K562 (cell line): Measurements from ENCODE around the gene ADPRH. TPM values are rescaled to one million over a fixed set of nuclear protein-coding genes. Genes with fewer than 3 reads are reported as not detected.

ENCODE experiments used
- ATAC-seq: fragments of 200-7000 bp; cut with Tn5 transposase; 3 replicates; pipeline ENCODE4 v1.9.1; 2020; ENCODE audit warnings: moderate library complexity
- BruUV-seq: library from RNA; stranded (reverse); fragments of 400-500 nt; replicated peaks from 2 replicates; lab custom pipeline; 2021; lab: Mats Ljungman, UMichigan
- CTCF ChIA-PET: fragments of 300-600 bp; formaldehyde crosslinking; extraction: SDS; loops from one replicate; lab custom pipeline; 2021; ENCODE audit warnings: low intra/inter-chr PET ratio; lab: Yijun Ruan, JAX
- POLR2A ChIA-PET: fragments of 300-600, 350-650 bp; sonication (Branson Sonifier 250); formaldehyde crosslinking; extraction: SDS; loops from one replicate; lab custom pipeline; 2021; ENCODE audit warnings: antibody characterized with exemption, inconsistent platforms; lab: Yijun Ruan, JAX
- DNase-seq, 4 experiments: peaks; one replicate each; pipeline versions ENCODE4 v3.0.0 to v3.0.0-alpha.2; 2011 to 2018; ENCODE audit warnings: low spot score in 3 of 4, mixed read lengths in 3 of 4; ENCODE audit errors: extremely low read depth in 1 of 4
- FAIRE-seq: peaks from 2 replicates; lab custom pipeline; 2011; peaks lifted over from hg19 to GRCh38; lab: Jason Lieb, UNC
- H2AFZ ChIP-seq: 2 replicates; pipeline ENCODE4 v1.6.0; 2011; ENCODE audit warnings: low read depth, low read length, control low read depth, inconsistent platforms
- H3K27ac ChIP-seq: fragments of 200-600 bp; 3 replicates; pipeline ENCODE4 v1.8.0; 2011; ENCODE audit warnings: low read depth, mild to moderate bottlenecking, control low read depth, inconsistent platforms, low read length, moderate library complexity, mixed read lengths; ENCODE audit errors: extremely low read depth
- H3K27me3 ChIP-seq, 2 experiments: fragments of 300-600 bp in 1 of 2; 2 replicates in 1 of 2; 3 replicates in 1 of 2; pipeline versions ENCODE4 v1.6.0 to v1.8.0; 2011; ENCODE audit warnings: inconsistent platforms in 2 of 2, low read length in 2 of 2, mild to moderate bottlenecking in 1 of 2, mixed read lengths in 1 of 2, moderate library complexity in 1 of 2; ENCODE audit not compliant: control insufficient read depth in 2 of 2, insufficient read depth in 2 of 2
- H3K36me3 ChIP-seq: fragments of 300-600 bp; 3 replicates; pipeline ENCODE4 v1.8.0; 2011; ENCODE audit warnings: mild to moderate bottlenecking, low read length, inconsistent platforms; ENCODE audit not compliant: control insufficient read depth, insufficient read depth
- H3K4me1 ChIP-seq, 2 experiments: fragments of 200-600 bp in 1 of 2; replicated peaks in 1 of 2; 2 replicates in 1 of 2; 3 replicates in 1 of 2; pipeline versions ENCODE4 v1.5.1 to v1.8.0; 2011; ENCODE audit warnings: inconsistent platforms in 2 of 2, low read length in 2 of 2, mild to moderate bottlenecking in 1 of 2, mixed read lengths in 1 of 2, moderate library complexity in 1 of 2; ENCODE audit not compliant: control insufficient read depth in 2 of 2, insufficient read depth in 2 of 2
- H3K4me2 ChIP-seq: 2 replicates; pipeline ENCODE4 v1.6.1; 2011; ENCODE audit warnings: low read length, control low read depth, inconsistent platforms, mixed read lengths; ENCODE audit not compliant: insufficient read depth
- H3K4me3 ChIP-seq: fragments of 200-600 bp; sonication (generic), shearing (Covaris generic); 2 replicates; pipeline ENCODE4 v1.5.1; 2016; ENCODE audit warnings: control low read depth, inconsistent platforms
- H3K79me2 ChIP-seq: fragments of 200-600 bp; 3 replicates; pipeline ENCODE4 v1.8.0; 2011; ENCODE audit warnings: low read length, inconsistent platforms; ENCODE audit not compliant: control insufficient read depth, insufficient read depth
- H3K9ac ChIP-seq, 2 experiments: 2 replicates each; pipeline versions ENCODE4 v1.6.0 to v1.6.1; 2011; ENCODE audit warnings: low read depth in 2 of 2, low read length in 2 of 2, control low read depth in 1 of 2, inconsistent platforms in 1 of 2, mild to moderate bottlenecking in 1 of 2, mixed read lengths in 1 of 2; ENCODE audit not compliant: insufficient read depth in 1 of 2
- H3K9me1 ChIP-seq: one replicate; pipeline ENCODE4 v1.6.0; 2011; ENCODE audit warnings: inconsistent platforms, mild to moderate bottlenecking, low read length, moderate library complexity; ENCODE audit not compliant: control insufficient read depth, insufficient read depth
- H3K9me3 ChIP-seq: replicated peaks from 2 replicates; pipeline ENCODE4 v1.5.1; 2011; ENCODE audit warnings: low read depth, low read length, inconsistent platforms; ENCODE audit not compliant: control insufficient read depth, insufficient read depth
- H4K20me1 ChIP-seq: replicated peaks from 2 replicates; pipeline ENCODE4 v1.6.1; 2011; ENCODE audit warnings: low read length, inconsistent platforms, mixed read lengths; ENCODE audit not compliant: control insufficient read depth, insufficient read depth
- ARID2 ChIP-seq: fragments of 450-650 bp; IDR thresholded peaks from 2 replicates; pipeline ENCODE4 v1.6.1; 2017; ENCODE audit warnings: antibody characterized with exemption, mild to moderate bottlenecking
- CBFB ChIP-seq: sonication (generic); formaldehyde crosslinking; IDR thresholded peaks from 2 replicates; pipeline ENCODE4 v1.4.0; 2020; ENCODE audit warnings: mild to moderate bottlenecking, missing genetic modification reagents
- DMBX1 ChIP-seq: fragments of 250-450 bp; sonication (Bioruptor Pico); IDR thresholded peaks from 2 replicates; pipeline ENCODE4 v1.8.0; 2022; ENCODE audit warnings: inconsistent platforms, mild to moderate bottlenecking, moderate library complexity, borderline replicate concordance
- HDAC8 ChIP-seq: fragments of 450-650 bp; IDR thresholded peaks from 2 replicates; pipeline ENCODE4 v1.6.1; 2016; ENCODE audit warnings: mild to moderate bottlenecking, missing genetic modification characterization, moderate library complexity, missing compliant biosample characterization
- PCBP1 ChIP-seq: fragments of 200-400 bp; formaldehyde crosslinking; IDR thresholded peaks from 2 replicates; pipeline ENCODE4 v1.6.1; 2018; ENCODE audit warnings: mild to moderate bottlenecking, low read depth, low read length; ENCODE audit not compliant: poor library complexity, severe bottlenecking
- PRPF4 ChIP-seq: fragments of 200-400 bp; formaldehyde crosslinking; IDR thresholded peaks from one replicate; pipeline ENCODE4 v1.6.1; 2017; ENCODE audit warnings: low read length, low read depth, mild to moderate bottlenecking; ENCODE audit not compliant: insufficient read depth, poor library complexity, severe bottlenecking
- SLC30A9 ChIP-seq: fragments of 250-450 bp; sonication (Bioruptor Pico); IDR thresholded peaks from 2 replicates; pipeline ENCODE4 v1.8.0; 2022; ENCODE audit warnings: mild to moderate bottlenecking, moderate library complexity
- ZBTB8A ChIP-seq: fragments of 450-650 bp; IDR thresholded peaks from 2 replicates; pipeline ENCODE4 v1.6.1; 2018; ENCODE audit warnings: mild to moderate bottlenecking, moderate library complexity; ENCODE audit not compliant: partially characterized antibody
- ZEB2 ChIP-seq: fragments of 450-650 bp; IDR thresholded peaks from 2 replicates; pipeline ENCODE4 v1.6.1; 2016
- ZFP1 ChIP-seq: fragments of 450-650 bp; formaldehyde crosslinking; IDR thresholded peaks from 2 replicates; pipeline ENCODE4 v1.4.0; 2020; ENCODE audit warnings: mild to moderate bottlenecking, mixed read lengths
- ZKSCAN1 ChIP-seq: fragments of 150-350 bp; IDR thresholded peaks from 2 replicates; pipeline ENCODE4 v1.6.1; 2016; ENCODE audit warnings: low read depth, low read length
- ZNF212 ChIP-seq: fragments of 450-650 bp; formaldehyde crosslinking; IDR thresholded peaks from 2 replicates; pipeline ENCODE4 v1.4.0; 2020; ENCODE audit warnings: mild to moderate bottlenecking
- WGBS: fragments of 100-300 bp; shearing (Covaris generic); methylation state at CpG from one replicate; pipeline ENCODE4 v1.1.6; 2016; ENCODE audit warnings: low coverage, mixed read lengths; ENCODE audit not compliant: insufficient coverage; ENCODE audit errors: missing lambda C conversion rate; 5-methylcytosine and 5-hydroxymethylcytosine counted together
- in situ Hi-C: fragments of 300-500 bp; cut with MboI; formaldehyde crosslinking; loops from 4 replicates; pipeline ENCODE4 v1.15.0; 2018; ENCODE audit warnings: inconsistent platforms, mixed read lengths
- intact Hi-C: fragments of 100-400 bp; cut with micrococcal nuclease; formaldehyde crosslinking; loops from 2 replicates; pipeline ENCODE4 v1.14.2; 2022
- polyA plus RNA-seq, 8 experiments: library from polyadenylated mRNA; depleted of rRNA in 4 of 8; stranded (reverse) in 5 of 8; unstranded in 3 of 8; fragments of >200 nt; fragmentation: Nextera tagmentation in 2 of 8; fragmentation: Illumina TruSeq in 1 of 8; extraction: Ambion mirVana in 2 of 8; extraction: Trizol in 1 of 8; gene quantifications; 2 replicates each; pipeline versions ENCODE4 v1.2.1 to v1.2.3, GENCODE V29; 2011 to 2014; ENCODE audit warnings: inconsistent platforms in 1 of 8, missing spikeins in 1 of 8
- total RNA-seq, 7 experiments: library from RNA; depleted of rRNA in 6 of 7; stranded (reverse); fragments of >200 nt in 6 of 7; fragmentation: Illumina TruSeq in 2 of 7; extraction: Trizol in 2 of 7; gene quantifications; 2 replicates each; pipeline versions ENCODE4 v1.2.1 to v1.2.3, GENCODE V29; 2011 to 2021; ENCODE audit warnings: low replicate concordance in 1 of 7

ADPRH gene
- total and polyA plus RNA-seq, 9 of the 15 experiments (the other 6 are each of a cell fraction or from before 2014, with no cell fraction given), result 0.01 to 1.4 (median 0.65) TPM

GRCh38 chr3:119594066-119594465, 14.8 kb downstream of the ADPRH start:
- intact Hi-C loops, result no loop called here
- WGBS, result 39% methylated on average over 4 of the region's 5 CpGs
- POLR2A ChIA-PET, result no interaction called here
- Histone ChIP-seq H3K4me1 (peaks cover 0 to 5% of the 10 kb centered on the region in 2 experiments; a peak in 3 of 5 replicates), H3K4me2 (no peak overlapping the region), H3K9me3 (peaks cover 2% of the 10 kb centered on the region; the same call in 1 of the 2 replicates), H3K27ac (no peak overlapping the region), H3K9ac (no peak overlapping the region)
- FAIRE-seq (no peak), DNase-seq (no peak)
- no TSS peak for BruUV-seq
- TF ChIP-seq ZKSCAN1 (no peak), ZEB2 (no peak), ZFP1 (no peak), CBFB (no peak), DMBX1 (CRISPR knock-in tag) (no peak), PRPF4 (no peak), ARID2 (no peak), ZBTB8A (no peak), ZNF212 (CRISPR knock-in tag) (no peak), PCBP1 (no peak), HDAC8 (no peak), SLC30A9 (CRISPR knock-in tag) (no peak)
- TF ChIP-seq, all 486 proteins: peak for 0
- CTCF ChIA-PET, result no interaction called here
- no peaks in the 10 kb centered on the region for H3K79me2 ChIP-seq
- H3K36me3 ChIP-seq, result no peaks in the 10 kb centered on the region
- no peaks in the 10 kb centered on the region for H3K9me1 ChIP-seq
- H4K20me1 ChIP-seq, result no peaks in the 10 kb centered on the region
- no peak overlapping the region for H2AFZ ChIP-seq
- ATAC-seq, result no peak
- H3K27me3 ChIP-seq, result no peaks in the 10 kb centered on the region
- H3K4me3 ChIP-seq, result no peak overlapping the region
- in situ Hi-C loops, result no loop called here
